DND-41 (cell line): ENCODE results near the gene INMT.

Experiments
- ATAC-seq: fragments of 200-7000 bp; cut with Tn5 transposase; 3 replicates; pipeline ENCODE4 v1.9.1; 2021; ENCODE audit warnings: low read depth; ENCODE audit not compliant: insufficient read depth
- DNase-seq: peaks from one replicate; pipeline ENCODE4 v3.0.0-alpha.2; 2020
- H2AFZ ChIP-seq: 2 replicates; pipeline ENCODE4 v1.6.0; 2012; ENCODE audit warnings: low read depth, low read length
- H3K27ac ChIP-seq: 2 replicates; pipeline ENCODE4 v1.5.1; 2012; ENCODE audit warnings: low read length, inconsistent platforms
- H3K27me3 ChIP-seq: fragments of 200-600 bp; sonication (generic); 2 replicates; pipeline ENCODE4 v1.6.0; 2012; ENCODE audit warnings: low read length, mild to moderate bottlenecking, inconsistent platforms; ENCODE audit not compliant: insufficient read depth, poor library complexity
- H3K36me3 ChIP-seq: 2 replicates; pipeline ENCODE4 v1.5.1; 2012; ENCODE audit warnings: low read length, inconsistent platforms; ENCODE audit not compliant: insufficient read depth
- H3K4me1 ChIP-seq: 2 replicates; pipeline ENCODE4 v1.5.1; 2012; ENCODE audit warnings: mild to moderate bottlenecking, low read length; ENCODE audit not compliant: insufficient read depth
- H3K4me2 ChIP-seq: 2 replicates; pipeline ENCODE4 v1.6.0; 2012; ENCODE audit warnings: mild to moderate bottlenecking, moderate library complexity, low read length, inconsistent platforms; ENCODE audit not compliant: insufficient read depth
- H3K4me3 ChIP-seq, 2 experiments: fragments of 200-600 bp in 1 of 2; shearing (Covaris generic) in 1 of 2; 2 replicates each; pipeline ENCODE4 v1.5.1; 2012 to 2016; ENCODE audit warnings: inconsistent platforms in 2 of 2, low read length in 2 of 2, mild to moderate bottlenecking in 2 of 2, low read depth in 1 of 2, moderate library complexity in 1 of 2
- H3K79me2 ChIP-seq: 2 replicates; pipeline ENCODE4 v1.6.0; 2012; ENCODE audit warnings: low read length, inconsistent platforms; ENCODE audit not compliant: insufficient read depth
- H3K9ac ChIP-seq: 2 replicates; pipeline ENCODE4 v1.6.0; 2012; ENCODE audit warnings: low read depth, mild to moderate bottlenecking, inconsistent platforms, low read length, moderate library complexity
- H3K9me3 ChIP-seq: 2 replicates; pipeline ENCODE4 v1.5.1; 2012; ENCODE audit warnings: low read length, moderate library complexity, mild to moderate bottlenecking, inconsistent platforms; ENCODE audit not compliant: insufficient read depth, severe bottlenecking
- H4K20me1 ChIP-seq: 2 replicates; pipeline ENCODE4 v1.6.0; 2012; ENCODE audit warnings: low read length; ENCODE audit not compliant: insufficient read depth
- EZH2 ChIP-seq: IDR thresholded peaks from 3 replicates; pipeline ENCODE4 v1.6.1; 2012; ENCODE audit warnings: borderline replicate concordance, low read depth, mild to moderate bottlenecking, moderate library complexity, low read length, inconsistent platforms; ENCODE audit not compliant: severe bottlenecking
- TF ChIP-seq, protein P1 (sequence below): IDR thresholded peaks from 2 replicates; pipeline ENCODE4 v1.5.1; 2012; ENCODE audit warnings: borderline replicate concordance, low read length, moderate library complexity, mild to moderate bottlenecking; ENCODE audit not compliant: poor library complexity, severe bottlenecking; ENCODE audit errors: extremely low read depth

The INMT gene

GRCh38 chr7:30802812-30803211 lies 50.9 kb downstream of the INMT start:
- no peak overlapping the region for H3K4me3 ChIP-seq
- H3K36me3 ChIP-seq, result no peaks in the 10 kb centered on the region
- no peaks in the 10 kb centered on the region for H3K79me2 ChIP-seq
- H3K27ac ChIP-seq, result no peak overlapping the region
- TF ChIP-seq, protein P1, sequence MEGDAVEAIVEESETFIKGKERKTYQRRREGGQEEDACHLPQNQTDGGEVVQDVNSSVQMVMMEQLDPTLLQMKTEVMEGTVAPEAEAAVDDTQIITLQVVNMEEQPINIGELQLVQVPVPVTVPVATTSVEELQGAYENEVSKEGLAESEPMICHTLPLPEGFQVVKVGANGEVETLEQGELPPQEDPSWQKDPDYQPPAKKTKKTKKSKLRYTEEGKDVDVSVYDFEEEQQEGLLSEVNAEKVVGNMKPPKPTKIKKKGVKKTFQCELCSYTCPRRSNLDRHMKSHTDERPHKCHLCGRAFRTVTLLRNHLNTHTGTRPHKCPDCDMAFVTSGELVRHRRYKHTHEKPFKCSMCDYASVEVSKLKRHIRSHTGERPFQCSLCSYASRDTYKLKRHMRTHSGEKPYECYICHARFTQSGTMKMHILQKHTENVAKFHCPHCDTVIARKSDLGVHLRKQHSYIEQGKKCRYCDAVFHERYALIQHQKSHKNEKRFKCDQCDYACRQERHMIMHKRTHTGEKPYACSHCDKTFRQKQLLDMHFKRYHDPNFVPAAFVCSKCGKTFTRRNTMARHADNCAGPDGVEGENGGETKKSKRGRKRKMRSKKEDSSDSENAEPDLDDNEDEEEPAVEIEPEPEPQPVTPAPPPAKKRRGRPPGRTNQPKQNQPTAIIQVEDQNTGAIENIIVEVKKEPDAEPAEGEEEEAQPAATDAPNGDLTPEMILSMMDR, result no peak
- no peak for TF ChIP-seq EZH2
- no peak for ATAC-seq
- no peak overlapping the region for H3K9ac ChIP-seq
- H3K4me2 ChIP-seq, result no peak overlapping the region
- no peak overlapping the region for H2AFZ ChIP-seq
- no peak for DNase-seq
- H3K9me3 ChIP-seq, result no peaks in the 10 kb centered on the region
- peaks cover 21% of the 10 kb centered on the region for H3K4me1 ChIP-seq
- no peaks in the 10 kb centered on the region for H3K27me3 ChIP-seq
- peaks cover 8% of the 10 kb centered on the region; the same call in 1 of the 2 replicates for H4K20me1 ChIP-seq

- no peak for DNase-seq
- Histone ChIP-seq H3K9me3 (no peaks in the 10 kb centered on the region), H3K4me3 (no peak overlapping the region), H3K36me3 (no peaks in the 10 kb centered on the region), H3K27me3 (no peaks in the 10 kb centered on the region), H3K9ac (no peak overlapping the region), H3K79me2 (no peaks in the 10 kb centered on the region), H3K4me2 (no peak overlapping the region), H2AFZ (no peak overlapping the region), H3K27ac (no peak overlapping the region), H4K20me1 (peaks cover 8% of the 10 kb centered on the region; the same call in 1 of the 2 replicates), H3K4me1 (peaks cover 19% of the 10 kb centered on the region)
- ATAC-seq, result no peak
- TF ChIP-seq, protein P1, result no peak
- no peak for TF ChIP-seq EZH2
Measured at GRCh38 chr7:30804078-30804661, 52.2 kb downstream of the INMT start.

- H3K27me3 ChIP-seq, result no peaks in the 10 kb centered on the region
- no peak overlapping the region for H3K9ac ChIP-seq
- H3K4me3 ChIP-seq, result no peak overlapping the region
- no peak for TF ChIP-seq EZH2
- TF ChIP-seq, protein P1, result no peak
- no peak overlapping the region for H2AFZ ChIP-seq
- peaks cover 17% of the 10 kb centered on the region for H3K4me1 ChIP-seq
- no peak overlapping the region for H3K4me2 ChIP-seq
- no peaks in the 10 kb centered on the region for H3K9me3 ChIP-seq
- no peaks in the 10 kb centered on the region for H3K79me2 ChIP-seq
- H3K36me3 ChIP-seq, result no peaks in the 10 kb centered on the region
- H4K20me1 ChIP-seq, result peaks cover 3% of the 10 kb centered on the region; the same call in 1 of the 2 replicates
- ATAC-seq (no peak), DNase-seq (no peak)
- no peak overlapping the region for H3K27ac ChIP-seq
Measured at GRCh38 chr7:30805081-30805691, 53.3 kb downstream of the INMT start.
